ENCODE results near the gene CDHR1.

GRCh38 chr10:84160663-84161362 is 33.5 kb upstream of the CDHR1 start:
- TF ChIP-seq SPI1 (IDR thresholded peaks at IDR 0.05; ENCODE audit: borderline replicate concordance, insufficient read depth, low read depth, low read length) (no peak), REST (IDR thresholded peaks at IDR 0.05; ENCODE audit: low read depth, low read length) (no peak), USF1 (IDR thresholded peaks at IDR 0.05; ENCODE audit: borderline replicate concordance, extremely low read length, insufficient read depth, low read depth, low read length) (no peak)
